Kidney (tissue), 14 donors: ENCODE results near the gene PDIA5. TPM values are rescaled to one million over a fixed set of nuclear protein-coding genes. Genes with fewer than 3 reads are reported as not detected.

Experiments
- DNase-seq, 5 donors: peaks; one replicate each; pipeline ENCODE4 v3.0.0-alpha.2; 2013 to 2020
- FAIRE-seq: peaks from 2 replicates; lab custom pipeline; 2012; peaks lifted over from hg19 to GRCh38; lab: Jason Lieb, UNC
- H3K27ac ChIP-seq, 2 donors: one replicate each; pipeline ENCODE4 v1.7.0; 2013; ENCODE audit warnings: low read depth in 2 of 2, low read length in 2 of 2, inconsistent platforms in 1 of 2
- H3K27me3 ChIP-seq: one replicate; pipeline ENCODE4 v1.7.1; 2013; ENCODE audit warnings: low read length, inconsistent platforms; ENCODE audit not compliant: control insufficient read depth, insufficient read depth
- H3K36me3 ChIP-seq, 3 donors: one replicate each; pipeline versions ENCODE4 v1.7.0 to v1.7.1; 2013; ENCODE audit warnings: low read length in 3 of 3, control low read depth in 1 of 3, inconsistent platforms in 1 of 3; ENCODE audit not compliant: insufficient read depth in 3 of 3, control insufficient read depth in 2 of 3
- H3K4me1 ChIP-seq, 3 donors: one replicate each; pipeline versions ENCODE4 v1.7.0 to v1.7.1; 2013; ENCODE audit warnings: low read length in 3 of 3, inconsistent platforms in 1 of 3, low read depth in 1 of 3; ENCODE audit not compliant: control insufficient read depth in 2 of 3, insufficient read depth in 2 of 3
- H3K4me3 ChIP-seq, 3 donors: one replicate each; pipeline versions ENCODE4 v1.7.0 to v1.8.1; 2013; ENCODE audit warnings: low read length in 3 of 3, control low read depth in 1 of 3, inconsistent platforms in 1 of 3
- H3K9ac ChIP-seq, 3 donors: one replicate each; pipeline versions ENCODE4 v1.7.0 to v1.7.1; 2013; ENCODE audit warnings: low read length in 3 of 3, control low read depth in 1 of 3, inconsistent platforms in 1 of 3
- H3K9me3 ChIP-seq, 3 donors: one replicate each; pipeline versions ENCODE4 v1.7.0 to v1.7.1; 2013; ENCODE audit warnings: low read length in 3 of 3, control low read depth in 1 of 3, inconsistent platforms in 1 of 3; ENCODE audit not compliant: control insufficient read depth in 2 of 3, insufficient read depth in 1 of 3
- CTCF ChIP-seq: IDR thresholded peaks from 3 replicates; pipeline ENCODE4 v1.5.1; 2012; ENCODE audit warnings: mild to moderate bottlenecking, moderate library complexity, borderline replicate concordance; ENCODE audit not compliant: insufficient read depth; ENCODE audit errors: extremely low read depth
- intact Hi-C: fragments of 100-400 bp; cut with DNase I; formaldehyde crosslinking; loops from one replicate; pipeline ENCODE4 v1.11.1; 2022
- polyA plus RNA-seq: library from polyadenylated mRNA; stranded (reverse); fragments of 350-450 nt; fragmentation: Illumina TruSeq; extraction: RNeasy Lipid Tissue Mini Kit (QIAGEN cat#74804); gene quantifications from one replicate; pipeline ENCODE4 v1.2.3, GENCODE V29; 2014; ENCODE audit warnings: low read depth, low replicate concordance; ENCODE audit not compliant: insufficient read depth
- total RNA-seq: library from RNA; stranded (reverse); fragmentation: NEBNext Ultra II Directional; extraction: Animal tissue kit (Norgen Biotek cat#: 25700); gene quantifications from one replicate; pipeline ENCODE4 v1.2.1, GENCODE V29; 2021
- donor health status: control.
- donor health status: control.
- donor health status: control.
- donor health status: control.
- donor health status: control.
- donor health status: DM: yes; HTN: yes; CAD: no.
- donor health status: Normal renal cell carcinoma (clear cell type).

The PDIA5 gene
- total and polyA plus RNA-seq, 2 donors from 2014 or later = 19.9 to 27.9 TPM

GRCh38 chr3:123096126-123096525 lies 29.3 kb downstream of the PDIA5 start:
- FAIRE-seq = no peak
- H3K9me3 ChIP-seq = no peaks in the 10 kb centered on the region
- intact Hi-C loops = no loop called here
- TF ChIP-seq CTCF = no peak
- peak in 1 of 5 donors; percentile 18 for DNase-seq
- peaks cover 0 to 29% (median 16%) of the 10 kb centered on the region in 3 donors for H3K4me1 ChIP-seq
- H3K36me3 ChIP-seq = peaks cover 0 to 13% (median 2%) of the 10 kb centered on the region in 3 donors
- no peak overlapping the region for H3K27ac ChIP-seq
- no peak overlapping the region for H3K4me3 ChIP-seq
- no peak overlapping the region for H3K9ac ChIP-seq
- H3K27me3 ChIP-seq = no peaks in the 10 kb centered on the region

- H3K36me3 ChIP-seq = peaks cover 0 to 8% (median 2%) of the 10 kb centered on the region in 3 donors
- no peak for FAIRE-seq
- H3K9me3 ChIP-seq = no peaks in the 10 kb centered on the region
- H3K27me3 ChIP-seq = no peaks in the 10 kb centered on the region
- H3K27ac ChIP-seq = no peak overlapping the region
- H3K4me1 ChIP-seq = peaks cover 0 to 23% (median 13%) of the 10 kb centered on the region in 3 donors
- intact Hi-C loops = no loop called here
- H3K9ac ChIP-seq = no peak overlapping the region
- no peak overlapping the region for H3K4me3 ChIP-seq
- no peak for TF ChIP-seq CTCF
- peak in 2 of 5 donors; percentile 33 to 79 for DNase-seq
Observed at GRCh38 chr3:123096731-123097130, 29.9 kb downstream of the PDIA5 start.

GRCh38 chr3:123098426-123099330 lies 31.9 kb downstream of the PDIA5 start:
- H3K36me3 ChIP-seq = peaks cover 2 to 11% (median 6%) of the 10 kb centered on the region in 3 donors
- intact Hi-C loops = no loop called here
- H3K27ac ChIP-seq = no peak overlapping the region
- TF ChIP-seq CTCF = no peak
- no peak overlapping the region for H3K4me3 ChIP-seq
- FAIRE-seq = no peak
- H3K9ac ChIP-seq = no peak overlapping the region
- no peaks in the 10 kb centered on the region for H3K27me3 ChIP-seq
- H3K9me3 ChIP-seq = no peaks in the 10 kb centered on the region
- peak in 1 of 5 donors; percentile 36 for DNase-seq
- H3K4me1 ChIP-seq = peaks cover 0 to 23% (median 13%) of the 10 kb centered on the region in 3 donors
